Measurements from ENCODE around the gene MRPL11.
A peak's percentile ranks its signal among the peaks of the same experiment; 100 is the strongest.

The MRPL11 gene

GRCh38 chr11:66386171-66387069 is 52.2 kb downstream of the MRPL11 start:
- DNase-seq, result peak; percentile 69
